SK-N-SH treated with all-trans-retinoic acid at 6 μM for 48 hours (cell line): ENCODE results near the gene YBX1.
"Not testable (repeated sequence)": the region's sequence is repeated elsewhere in the genome, so short reads cannot be mapped to it uniquely, and the experiment has no call there.

Experiments
- ISL1 ChIP-seq: fragments of 250-450 bp; sonication (Bioruptor Pico); IDR thresholded peaks from 2 replicates; pipeline ENCODE4 v2.1.2; 2022; ENCODE audit warnings: mild to moderate bottlenecking, moderate library complexity
- PATZ1 ChIP-seq: fragments of 250-450 bp; sonication (Bioruptor Pico); IDR thresholded peaks from 2 replicates; pipeline ENCODE4 v1.8.0; 2020; ENCODE audit warnings: mild to moderate bottlenecking, moderate library complexity, borderline replicate concordance
- ZNF565 ChIP-seq: fragments of 450-650 bp; formaldehyde crosslinking; conservative IDR thresholded peaks from 2 replicates; pipeline ENCODE4 v1.5.0; 2020; ENCODE audit warnings: low read depth, mild to moderate bottlenecking, moderate library complexity

GRCh38 chr1:42725820-42726219 lies 43.6 kb downstream of the YBX1 start:
- TF ChIP-seq PATZ1, ZNF565, ISL1: not testable (repeated sequence)
